CD14-positive monocyte (primary cell): ENCODE data around the gene ZNF648. TPM values are rescaled to one million over a fixed set of nuclear protein-coding genes. Genes with fewer than 3 reads are reported as not detected.
"Not testable (repeated sequence)": the region's sequence is repeated elsewhere in the genome, so short reads cannot be mapped to it uniquely, and the experiment has no call there.

Experiments used
- DNase-seq, 3 donors: peaks; one replicate each; pipeline ENCODE4 v3.0.0-alpha.2; 2011 to 2022
- H2AFZ ChIP-seq: 2 replicates; pipeline ENCODE4 v1.6.0; 2012; ENCODE audit warnings: mild to moderate bottlenecking, low read depth, low read length, inconsistent platforms; ENCODE audit not compliant: insufficient read depth, poor library complexity, severe bottlenecking
- H3K27ac ChIP-seq, 2 donors: 1 replicate in 1 of 2; 2 replicates in 1 of 2; pipeline ENCODE4 v1.5.1; 2012 to 2013; ENCODE audit warnings: low read length in 2 of 2, control low read depth in 1 of 2, inconsistent platforms in 1 of 2, low read depth in 1 of 2, mild to moderate bottlenecking in 1 of 2
- H3K27me3 ChIP-seq, 2 donors: one replicate each; pipeline versions ENCODE4 v1.6.0 to v1.6.1; 2011 to 2013; ENCODE audit warnings: low read length in 2 of 2; ENCODE audit not compliant: control insufficient read depth in 2 of 2, insufficient read depth in 2 of 2
- H3K36me3 ChIP-seq, 2 donors: replicated peaks in 1 of 2; 1 replicate in 1 of 2; 2 replicates in 1 of 2; pipeline versions ENCODE4 v1.5.1 to v1.6.1; 2012 to 2013; ENCODE audit warnings: low read length in 2 of 2, control low read depth in 1 of 2, inconsistent platforms in 1 of 2, mild to moderate bottlenecking in 1 of 2; ENCODE audit not compliant: insufficient read depth in 2 of 2, control insufficient read depth in 1 of 2
- H3K4me1 ChIP-seq, 2 donors: 1 replicate in 1 of 2; 2 replicates in 1 of 2; pipeline versions ENCODE4 v1.5.1 to v1.6.1; 2012 to 2013; ENCODE audit warnings: low read length in 2 of 2, control low read depth in 1 of 2, inconsistent platforms in 1 of 2, mild to moderate bottlenecking in 1 of 2, moderate library complexity in 1 of 2; ENCODE audit not compliant: insufficient read depth in 2 of 2, control insufficient read depth in 1 of 2
- H3K4me2 ChIP-seq: replicated peaks from 2 replicates; pipeline ENCODE3; 2012; ENCODE audit warnings: low read length, moderate library complexity, mild to moderate bottlenecking; ENCODE audit not compliant: poor library complexity, severe bottlenecking; ENCODE audit errors: extremely low read depth
- H3K4me3 ChIP-seq, 3 experiments: fragments of 200-600 bp in 1 of 3; sonication (generic) in 1 of 3; replicated peaks in 1 of 3; 1 replicate in 2 of 3; 2 replicates in 1 of 3; pipeline ENCODE4 v1.5.1; 2011 to 2013; ENCODE audit warnings: low read length in 3 of 3, mild to moderate bottlenecking in 3 of 3, control low read depth in 2 of 3, low read depth in 2 of 3, inconsistent platforms in 1 of 3, moderate library complexity in 1 of 3
- H3K79me2 ChIP-seq: 2 replicates; pipeline ENCODE4 v1.6.0; 2012; ENCODE audit warnings: mild to moderate bottlenecking, control low read depth, inconsistent platforms, low read length, moderate library complexity; ENCODE audit not compliant: insufficient read depth
- H3K9ac ChIP-seq: 2 replicates; pipeline ENCODE4 v1.6.0; 2017; ENCODE audit warnings: low read length, mild to moderate bottlenecking; ENCODE audit not compliant: insufficient read depth, poor library complexity, severe bottlenecking
- H3K9me3 ChIP-seq, 2 donors: replicated peaks in 1 of 2; 1 replicate in 1 of 2; 2 replicates in 1 of 2; pipeline versions ENCODE4 v1.5.1 to v1.6.1; 2012 to 2013; ENCODE audit warnings: low read length in 2 of 2, control low read depth in 1 of 2; ENCODE audit not compliant: control insufficient read depth in 1 of 2, insufficient read depth in 1 of 2
- H4K20me1 ChIP-seq: 2 replicates; pipeline ENCODE4 v1.6.0; 2012; ENCODE audit warnings: mild to moderate bottlenecking, low read length, control low read depth, moderate library complexity; ENCODE audit not compliant: insufficient read depth
- H3K27ac Mint-ChIP-seq, 7 donors: one replicate each; pipeline ENCODE4 v1.8.0; 2020; ENCODE audit warnings: mild to moderate bottlenecking in 7 of 7, mixed read lengths in 7 of 7, moderate library complexity in 6 of 7, inconsistent platforms in 2 of 7
- H3K27me3 Mint-ChIP-seq, 3 donors: one replicate each; pipeline ENCODE4 v1.8.0; 2021 to 2022; ENCODE audit warnings: low read depth in 3 of 3, mild to moderate bottlenecking in 3 of 3, mixed read lengths in 3 of 3, moderate library complexity in 3 of 3, inconsistent platforms in 1 of 3
- H3K36me3 Mint-ChIP-seq, 2 donors: one replicate each; pipeline ENCODE4 v1.8.0; 2020; ENCODE audit warnings: mixed read lengths in 2 of 2, inconsistent platforms in 1 of 2, mild to moderate bottlenecking in 1 of 2
- H3K4me1 Mint-ChIP-seq: one replicate; pipeline ENCODE4 v1.8.0; 2020; ENCODE audit warnings: mild to moderate bottlenecking, mixed read lengths
- H3K4me3 Mint-ChIP-seq, 2 donors: one replicate each; pipeline ENCODE4 v1.8.0; 2020; ENCODE audit warnings: mild to moderate bottlenecking in 2 of 2, mixed read lengths in 2 of 2, moderate library complexity in 1 of 2
- H3K9me3 Mint-ChIP-seq, 7 donors: one replicate each; pipeline ENCODE4 v1.8.0; 2020 to 2022; ENCODE audit warnings: mixed read lengths in 7 of 7, mild to moderate bottlenecking in 6 of 7, moderate library complexity in 6 of 7, inconsistent platforms in 2 of 7
- CTCF ChIP-seq: fragments of 200-600 bp; IDR thresholded peaks from one replicate; pipeline ENCODE4 v1.8.0; 2022; ENCODE audit warnings: antibody characterized with exemption, mild to moderate bottlenecking
- WGBS: methylation state at CpG from one replicate; pipeline ENCODE4 v1.1.5; 2013; ENCODE audit warnings: missing lambda C conversion rate; ENCODE audit not compliant: insufficient coverage; 5-methylcytosine and 5-hydroxymethylcytosine counted together
- intact Hi-C, 2 donors: fragments of 100-400 bp; cut with micrococcal nuclease; formaldehyde crosslinking; loops; one replicate each; pipeline versions ENCODE4 v1.15.0 to v1.15.1; 2023
- polyA plus RNA-seq, 3 donors: library from polyadenylated mRNA; depleted of rRNA in 1 of 3; unstranded in 2 of 3; stranded (reverse) in 1 of 3; fragments of 300-500 nt in 2 of 3; fragments of >200 nt in 1 of 3; fragmentation: Illumina TruSeq in 2 of 3; gene quantifications; 1 replicate in 2 of 3; 2 replicates in 1 of 3; pipeline ENCODE4 v1.2.3, GENCODE V29; 2012 to 2021

The ZNF648 gene
- polyA plus RNA-seq, 3 donors, result not detected

GRCh38 chr1:182046763-182047162 is 14.7 kb downstream of the ZNF648 start:
- H3K36me3 ChIP-seq, result no peaks in the 10 kb centered on the region
- H3K27me3 ChIP-seq, result no peaks in the 10 kb centered on the region
- Mint-ChIP-seq H3K27me3 (peaks cover 0 to 3% (median 2%) of the 10 kb centered on the region in 3 donors), H3K27ac (no peak overlapping the region), H3K36me3 (peaks cover 0 to 6% of the 10 kb centered on the region in 2 donors), H3K9me3 (peaks cover 19 to 59% (median 49%) of the 10 kb centered on the region in 7 donors), H3K4me3 (no peak overlapping the region), H3K4me1 (peaks cover 14% of the 10 kb centered on the region)
- TF ChIP-seq CTCF, result no peak
- H3K4me1 ChIP-seq, result peaks cover 2 to 7% of the 10 kb centered on the region in 2 donors
- no peak overlapping the region for H3K4me3 ChIP-seq
- H4K20me1 ChIP-seq, result no peaks in the 10 kb centered on the region
- H3K4me2 ChIP-seq, result no peak overlapping the region
- intact Hi-C loops, result no loop called here
- no peaks in the 10 kb centered on the region for H3K79me2 ChIP-seq
- H3K9ac ChIP-seq, result no peak overlapping the region
- no peak overlapping the region for H2AFZ ChIP-seq
- DNase-seq, result no peak
- no peak overlapping the region for H3K27ac ChIP-seq
- peaks cover 23 to 38% of the 10 kb centered on the region in 2 donors for H3K9me3 ChIP-seq

- H3K9ac ChIP-seq, H4K20me1 ChIP-seq, H3K4me3 Mint-ChIP-seq, intact Hi-C loops, DNase-seq, H3K79me2 ChIP-seq, H2AFZ ChIP-seq, H3K27me3 Mint-ChIP-seq, H3K27ac Mint-ChIP-seq, H3K36me3 ChIP-seq, H3K36me3 Mint-ChIP-seq, H3K27me3 ChIP-seq, H3K27ac ChIP-seq, H3K4me2 ChIP-seq, H3K4me3 ChIP-seq: not testable (repeated sequence)
- Histone ChIP-seq H3K4me1 (peaks cover 13 to 20% of the 10 kb centered on the region in 2 donors), H3K9me3 (peaks cover 27 to 38% of the 10 kb centered on the region in 2 donors)
- H3K9me3 Mint-ChIP-seq, result peaks cover 13 to 57% (median 46%) of the 10 kb centered on the region in 7 donors
- peaks cover 18% of the 10 kb centered on the region for H3K4me1 Mint-ChIP-seq
- 100% methylated on average over 2 of the region's 8 CpGs for WGBS
These were observed 16.0 kb downstream of the ZNF648 start for GRCh38 chr1:182045481-182045880.
